HUES6 (cell line): Measurements from ENCODE around the gene ME3.
"Not testable (repeated sequence)": the region's sequence is repeated elsewhere in the genome, so short reads cannot be mapped to it uniquely, and the experiment has no call there.

ENCODE experiments used
- H3K27ac ChIP-seq: 2 replicates; pipeline ENCODE4 v1.7.0; 2013; ENCODE audit warnings: low read depth, mild to moderate bottlenecking, low read length, inconsistent platforms
- H3K27me3 ChIP-seq: 2 replicates; pipeline ENCODE4 v1.6.1; 2013; ENCODE audit warnings: low read length; ENCODE audit not compliant: control insufficient read depth, insufficient read depth
- H3K36me3 ChIP-seq: 2 replicates; pipeline ENCODE4 v1.6.1; 2013; ENCODE audit warnings: low read length; ENCODE audit not compliant: control insufficient read depth, insufficient read depth
- H3K4me1 ChIP-seq: 2 replicates; pipeline ENCODE4 v1.6.1; 2013; ENCODE audit warnings: low read length; ENCODE audit not compliant: control insufficient read depth, insufficient read depth
- H3K4me3 ChIP-seq: 2 replicates; pipeline ENCODE4 v1.5.1; 2013; ENCODE audit warnings: low read depth, low read length
- H3K9ac ChIP-seq: one replicate; pipeline ENCODE4 v1.6.1; 2013; ENCODE audit warnings: mild to moderate bottlenecking, low read length
- H3K9me3 ChIP-seq: 2 replicates; pipeline ENCODE4 v1.6.1; 2013; ENCODE audit warnings: low read depth, low read length; ENCODE audit not compliant: control insufficient read depth, insufficient read depth

Gene ME3

DNA sequence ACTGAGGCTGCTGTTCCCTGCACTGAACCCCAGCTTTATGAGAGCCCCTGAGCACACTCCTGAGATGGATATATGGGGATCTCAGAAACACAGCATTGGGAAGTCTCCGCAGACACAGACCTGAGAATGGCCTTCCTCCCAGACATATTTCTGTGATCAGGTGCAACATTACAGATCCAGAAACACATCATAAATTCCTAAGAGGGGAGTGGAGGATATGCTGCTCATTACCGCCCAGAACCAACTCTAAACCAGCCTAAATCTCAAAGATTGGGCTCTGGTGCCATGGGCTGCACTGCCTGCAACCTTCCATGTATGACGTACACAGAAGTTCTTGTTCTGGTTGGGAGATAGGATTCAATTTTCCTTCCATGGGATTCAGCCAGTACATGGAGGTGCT lies 102.0 kb downstream of the ME3 start:
- Histone ChIP-seq H3K27ac (no peak overlapping the region), H3K27me3 (no peaks in the 10 kb centered on the region), H3K4me3 (no peak overlapping the region), H3K4me1 (no peaks in the 10 kb centered on the region), H3K9ac (no peak overlapping the region), H3K36me3 (no peaks in the 10 kb centered on the region), H3K9me3 (no peaks in the 10 kb centered on the region)

DNA sequence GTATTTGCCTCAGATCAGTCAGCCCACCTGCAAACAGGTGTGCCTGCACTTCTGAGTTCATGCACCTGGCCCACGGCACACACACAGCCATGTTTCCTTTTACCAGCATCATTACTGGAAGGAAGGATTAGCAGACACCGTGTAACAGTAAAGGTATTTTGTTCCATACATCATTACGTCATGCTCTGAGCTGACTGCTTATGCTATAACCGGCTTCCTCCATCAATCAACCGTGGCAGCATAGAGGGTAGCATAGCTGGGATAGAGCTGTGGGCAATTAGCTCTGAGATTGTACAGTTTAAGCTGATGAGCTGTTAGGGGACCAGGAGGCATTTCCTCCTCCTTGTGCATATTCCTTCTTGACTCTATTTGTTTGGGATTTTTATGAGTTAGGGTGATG lies 102.4 kb downstream of the ME3 start:
- Histone ChIP-seq H3K27me3 (no peaks in the 10 kb centered on the region), H3K4me1 (no peaks in the 10 kb centered on the region), H3K4me3 (no peak overlapping the region), H3K9ac (no peak overlapping the region), H3K36me3 (no peaks in the 10 kb centered on the region), H3K9me3 (no peaks in the 10 kb centered on the region), H3K27ac (no peak overlapping the region)

DNA sequence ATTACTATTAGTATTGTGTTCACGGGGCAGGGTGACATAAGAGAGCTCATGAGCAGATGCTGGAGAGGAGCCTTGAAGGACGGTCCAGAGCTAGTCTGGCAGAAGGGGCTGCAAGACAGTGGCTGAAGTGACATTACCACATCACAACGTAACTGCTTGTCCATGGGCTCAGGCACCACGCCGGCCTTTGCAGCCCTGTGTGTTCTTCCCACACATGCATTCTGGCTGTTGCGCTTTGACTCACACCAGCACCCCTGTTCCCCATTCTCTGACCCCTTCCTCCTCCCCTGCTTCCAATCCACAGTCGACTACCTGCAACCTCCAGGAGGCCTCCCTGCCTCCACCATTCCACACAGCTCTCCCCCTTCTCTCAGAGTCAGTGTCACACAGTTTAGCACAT lies 103.3 kb downstream of the ME3 start:
- no peaks in the 10 kb centered on the region for H3K27me3 ChIP-seq
- H3K27ac ChIP-seq = no peak overlapping the region
- no peaks in the 10 kb centered on the region for H3K9me3 ChIP-seq
- no peak overlapping the region for H3K9ac ChIP-seq
- no peaks in the 10 kb centered on the region for H3K4me1 ChIP-seq
- no peaks in the 10 kb centered on the region for H3K36me3 ChIP-seq
- H3K4me3 ChIP-seq = no peak overlapping the region

DNA sequence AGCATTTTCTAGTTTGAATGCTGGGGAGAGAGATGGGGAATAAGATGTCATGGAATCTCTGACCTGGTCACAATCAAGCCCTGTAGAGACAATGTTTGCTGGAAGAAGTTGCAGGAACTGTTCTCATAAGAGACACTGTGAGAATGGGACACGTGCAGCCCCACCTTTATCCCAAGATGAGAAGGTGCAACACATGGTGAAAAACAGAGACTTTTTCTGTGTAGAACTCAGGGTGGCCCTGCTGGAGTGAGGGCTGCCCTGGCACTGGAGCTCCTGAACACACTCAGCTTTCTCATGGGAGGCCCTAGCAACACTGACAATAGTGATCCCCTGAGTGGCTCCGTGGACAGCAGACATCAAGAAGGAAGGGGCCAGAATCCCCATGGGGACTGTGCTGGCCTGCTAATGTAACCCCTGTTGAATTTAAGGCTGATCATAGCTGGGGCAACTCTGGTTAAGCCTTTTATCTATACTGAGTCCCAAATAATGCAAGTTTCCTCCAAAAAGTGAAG lies 106.6 kb downstream of the ME3 start:
- Histone ChIP-seq H3K36me3 (no peaks in the 10 kb centered on the region), H3K27ac (no peak overlapping the region)

DNA sequence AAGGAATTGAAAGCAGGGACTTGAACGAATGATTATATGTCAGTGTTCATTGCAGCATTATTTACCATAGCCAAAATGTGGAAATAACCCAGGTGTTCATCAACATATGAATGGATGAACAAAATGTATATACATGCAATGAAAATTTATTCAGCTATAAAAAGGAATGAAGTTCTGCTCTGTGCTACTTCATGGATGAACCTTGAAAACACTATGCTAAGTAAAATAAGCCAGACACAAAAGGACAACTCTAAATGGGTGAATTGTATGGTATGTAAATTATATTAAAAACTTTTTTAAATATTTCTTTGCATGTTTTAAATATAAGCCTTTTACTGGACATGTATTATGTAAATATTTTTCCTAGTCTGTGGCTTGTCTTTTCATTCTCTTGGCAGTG lies 107.0 kb downstream of the ME3 start:
- no peaks in the 10 kb centered on the region for H3K36me3 ChIP-seq
- H3K9ac ChIP-seq = no peak overlapping the region
- no peaks in the 10 kb centered on the region for H3K27me3 ChIP-seq
- peaks cover 4% of the 10 kb centered on the region; the same call in 1 of the 2 replicates for H3K9me3 ChIP-seq
- H3K4me1 ChIP-seq = no peaks in the 10 kb centered on the region
- no peak overlapping the region for H3K27ac ChIP-seq
- H3K4me3 ChIP-seq = no peak overlapping the region

More for the DNA sequence above, 106.6 kb downstream of the ME3 start:
- Histone ChIP-seq H3K4me1 (no peaks in the 10 kb centered on the region), H3K27me3 (no peaks in the 10 kb centered on the region), H3K9ac (no peak overlapping the region), H3K9me3 (peaks cover 4% of the 10 kb centered on the region; the same call in 1 of the 2 replicates), H3K4me3 (no peak overlapping the region)

DNA sequence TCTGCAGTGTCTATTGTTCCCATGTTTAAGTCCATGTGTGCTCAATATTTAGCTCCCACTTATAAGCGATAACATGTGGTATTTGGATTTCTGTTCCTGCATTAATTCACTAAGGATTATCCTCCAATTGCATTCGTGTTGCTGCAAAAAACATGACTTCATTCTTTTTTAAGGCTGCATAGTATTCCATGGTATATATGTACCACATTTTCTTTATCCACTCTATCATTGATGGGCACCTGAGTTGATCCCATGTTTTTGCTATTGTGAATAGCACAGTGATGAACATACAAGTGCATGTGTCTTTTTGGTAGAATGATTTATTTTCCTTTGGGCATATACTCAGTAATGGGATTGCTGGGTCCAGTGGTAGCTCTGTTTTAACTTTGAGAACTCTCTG lies 109.6 kb downstream of the ME3 start:
- H3K36me3 ChIP-seq, H3K27me3 ChIP-seq, H3K4me1 ChIP-seq, H3K4me3 ChIP-seq, H3K9me3 ChIP-seq, H3K27ac ChIP-seq, H3K9ac ChIP-seq: not testable (repeated sequence)

DNA sequence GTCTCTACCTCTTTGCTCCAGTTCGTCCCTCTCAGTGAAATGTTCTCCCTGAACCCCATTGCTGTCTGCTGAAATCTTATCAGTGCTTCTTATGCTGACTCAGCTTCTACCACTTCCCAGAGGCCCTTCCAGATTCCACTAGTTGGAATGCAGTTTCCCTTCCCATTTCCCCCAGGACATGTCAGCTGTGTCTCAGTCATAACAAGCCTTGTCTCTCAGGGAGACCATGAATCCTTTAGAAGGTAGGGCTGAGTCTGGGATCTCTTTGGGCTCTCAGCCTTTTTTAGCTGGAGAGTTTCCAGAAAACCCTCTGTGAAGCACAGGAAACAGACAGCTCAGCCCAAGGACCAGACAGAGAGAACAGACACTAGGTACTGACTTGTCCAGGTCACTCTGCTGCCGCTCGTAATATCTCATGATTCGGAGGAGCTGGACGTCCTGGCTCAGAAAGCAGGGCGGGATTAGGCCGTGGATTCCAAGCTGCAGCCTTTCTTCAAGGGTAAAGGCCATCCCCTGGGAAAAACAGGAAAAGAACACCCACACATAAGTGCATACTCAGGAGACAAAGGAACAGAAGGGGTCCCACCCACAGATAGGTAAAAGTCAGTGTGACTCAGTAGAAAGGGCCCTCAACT lies 113.0 kb downstream of the ME3 start:
- H3K4me1 ChIP-seq = no peaks in the 10 kb centered on the region
- peaks cover 4% of the 10 kb centered on the region; the same call in 1 of the 2 replicates for H3K9me3 ChIP-seq
- H3K36me3 ChIP-seq = no peaks in the 10 kb centered on the region
- no peak overlapping the region for H3K4me3 ChIP-seq
- no peak overlapping the region for H3K9ac ChIP-seq
- no peaks in the 10 kb centered on the region for H3K27me3 ChIP-seq
- no peak overlapping the region for H3K27ac ChIP-seq

DNA sequence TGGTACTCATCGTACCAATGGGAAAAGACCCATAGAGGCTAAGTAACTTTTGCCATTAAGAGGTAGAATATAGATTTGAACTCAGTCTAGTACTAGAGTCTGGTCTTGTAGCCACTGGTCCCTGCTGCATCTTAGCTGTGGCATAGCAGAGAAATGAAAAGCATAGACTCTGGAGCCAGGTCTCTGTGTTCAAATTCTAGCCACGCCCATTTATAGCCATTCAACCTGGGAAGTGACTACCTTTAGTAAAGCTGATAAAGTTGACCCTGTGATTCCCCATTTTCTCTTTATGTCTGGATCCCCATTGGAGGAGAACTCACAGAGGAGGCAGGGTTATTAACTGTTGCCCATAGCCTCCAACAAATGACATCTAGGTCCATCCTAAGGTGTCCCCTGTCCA lies 113.6 kb downstream of the ME3 start:
- H3K4me1 ChIP-seq = no peaks in the 10 kb centered on the region
- H3K27ac ChIP-seq = no peak overlapping the region
- H3K9me3 ChIP-seq = peaks cover 4% of the 10 kb centered on the region; the same call in 1 of the 2 replicates

DNA sequence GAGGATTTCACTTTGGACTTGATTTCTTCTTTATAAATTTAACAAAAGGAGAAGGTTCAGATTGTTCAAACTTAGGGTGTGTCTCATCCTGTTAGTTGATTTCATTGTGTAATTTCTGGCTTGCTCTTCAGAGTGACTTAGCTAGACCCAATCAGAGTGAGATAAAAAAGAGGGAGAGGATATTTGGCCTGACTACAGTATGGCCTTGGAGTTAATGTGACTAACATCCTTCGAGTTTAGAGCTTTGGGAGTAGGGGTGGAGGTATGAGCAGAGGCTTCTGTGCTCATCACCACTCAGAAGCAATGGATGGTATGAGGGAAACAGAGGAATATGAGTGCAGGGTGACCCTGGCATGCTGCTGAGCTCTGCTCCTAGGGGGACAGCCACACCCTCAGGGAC lies 114.2 kb downstream of the ME3 start:
- H3K4me1 ChIP-seq = no peaks in the 10 kb centered on the region
- H3K36me3 ChIP-seq = no peaks in the 10 kb centered on the region
- no peak overlapping the region for H3K27ac ChIP-seq
- no peak overlapping the region for H3K9ac ChIP-seq
- H3K4me3 ChIP-seq = no peak overlapping the region
- H3K9me3 ChIP-seq = peaks cover 4% of the 10 kb centered on the region; the same call in 1 of the 2 replicates
- H3K27me3 ChIP-seq = no peaks in the 10 kb centered on the region

More for the DNA sequence above, 113.6 kb downstream of the ME3 start:
- no peaks in the 10 kb centered on the region for H3K36me3 ChIP-seq
- H3K27me3 ChIP-seq = no peaks in the 10 kb centered on the region
- no peak overlapping the region for H3K4me3 ChIP-seq
- no peak overlapping the region for H3K9ac ChIP-seq

DNA sequence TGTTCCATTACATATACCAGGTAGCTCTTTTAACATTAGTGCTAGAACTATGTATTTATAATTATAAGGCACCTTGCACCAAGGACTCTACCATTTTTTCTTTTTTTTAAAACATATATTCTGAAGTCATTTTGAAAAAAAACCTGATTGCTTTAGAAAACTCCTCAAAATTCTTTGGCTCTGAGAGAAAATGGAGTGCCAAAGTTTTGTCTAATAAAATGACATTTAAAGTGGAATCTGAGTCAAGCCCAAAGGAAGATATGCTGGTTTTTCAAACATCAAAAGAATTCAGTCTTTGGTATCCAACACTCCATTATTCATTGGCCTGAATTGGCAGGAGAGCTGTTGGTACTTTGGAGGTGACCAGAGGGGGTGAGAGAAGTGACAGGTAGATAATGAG lies 116.5 kb downstream of the ME3 start:
- Histone ChIP-seq H3K27ac (no peak overlapping the region), H3K27me3 (no peaks in the 10 kb centered on the region), H3K9me3 (no peaks in the 10 kb centered on the region), H3K4me3 (no peak overlapping the region), H3K36me3 (no peaks in the 10 kb centered on the region), H3K4me1 (no peaks in the 10 kb centered on the region; the same call in 1 of the 2 replicates), H3K9ac (no peak overlapping the region)

DNA sequence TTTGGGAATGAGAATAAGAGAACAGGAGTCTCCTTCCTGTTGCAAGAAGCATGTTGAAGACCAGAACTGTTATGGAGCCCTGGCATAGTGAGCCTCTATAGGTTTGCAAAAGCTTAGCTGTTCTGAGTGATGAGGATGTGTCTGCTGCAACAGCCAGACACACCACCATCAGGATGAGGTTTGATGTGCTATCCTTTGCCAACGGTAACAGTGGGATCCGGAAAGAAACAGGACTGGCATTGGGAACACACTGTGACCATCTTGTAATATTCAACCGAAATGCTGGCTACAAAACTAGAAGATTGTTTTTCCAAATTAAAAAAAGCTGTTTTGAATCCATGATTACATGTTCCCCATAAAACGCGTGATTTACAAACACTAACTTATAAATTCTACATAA lies 117.0 kb downstream of the ME3 start:
- Histone ChIP-seq H3K9me3 (no peaks in the 10 kb centered on the region), H3K27ac (no peak overlapping the region), H3K4me1 (no peaks in the 10 kb centered on the region; the same call in 1 of the 2 replicates), H3K9ac (no peak overlapping the region), H3K36me3 (no peaks in the 10 kb centered on the region), H3K4me3 (no peak overlapping the region), H3K27me3 (no peaks in the 10 kb centered on the region)
